HEK293 (cell line): Measurements from ENCODE around the gene IGFBP7.

Source experiments
- CTCF ChIA-PET: fragments of 350-600 bp; formaldehyde crosslinking; extraction: SDS; loops from one replicate; lab custom pipeline; 2021; ENCODE audit warnings: antibody characterized with exemption; lab: Yijun Ruan, JAX
- POLR2A ChIA-PET: fragments of 300-600 bp; formaldehyde crosslinking; extraction: SDS; loops from one replicate; lab custom pipeline; 2020; ENCODE audit warnings: antibody characterized with exemption, inconsistent platforms; lab: Yijun Ruan, JAX
- H3K27ac ChIP-seq: fragments of 200-500 bp; sonication (Bioruptor generic); 2 replicates; pipeline ENCODE4 v1.5.1; 2014; ENCODE audit warnings: low read depth, low read length, control low read depth, inconsistent platforms; ENCODE audit errors: extremely low read depth
- H3K36me3 ChIP-seq, 2 experiments: fragments of 200-500 bp in 1 of 2; sonication (Bioruptor generic) in 1 of 2; 1 replicate in 1 of 2; 2 replicates in 1 of 2; pipeline ENCODE4 v1.5.1; 2014 to 2017; ENCODE audit warnings: inconsistent platforms in 2 of 2, low read length in 2 of 2; ENCODE audit not compliant: control insufficient read depth in 2 of 2, insufficient read depth in 1 of 2
- H3K4me1 ChIP-seq: fragments of 200-500 bp; sonication (Bioruptor generic); 2 replicates; pipeline ENCODE4 v1.5.1; 2014; ENCODE audit warnings: mild to moderate bottlenecking, low read length, inconsistent platforms; ENCODE audit not compliant: control insufficient read depth, insufficient read depth
- H3K4me3 ChIP-seq: 2 replicates; pipeline ENCODE4 v1.5.1; 2011; ENCODE audit warnings: low read depth, mild to moderate bottlenecking, control low read depth, low read length, moderate library complexity
- H3K9me3 ChIP-seq: fragments of 200-500 bp; sonication (Bioruptor generic); 2 replicates; pipeline ENCODE4 v1.5.1; 2014; ENCODE audit warnings: low read depth, low read length, inconsistent platforms; ENCODE audit not compliant: control insufficient read depth, insufficient read depth
- FEZF1 ChIP-seq: fragments of 450-650 bp; formaldehyde crosslinking; IDR thresholded peaks from 2 replicates; pipeline ENCODE4 v1.5.1; 2016; ENCODE audit warnings: missing biosample characterization, missing genetic modification characterization
- GLI2 ChIP-seq: fragments of 450-650 bp; formaldehyde crosslinking; IDR thresholded peaks from 2 replicates; pipeline ENCODE4; 2017; ENCODE audit warnings: missing biosample characterization, missing genetic modification characterization, low read depth, borderline replicate concordance
- GLIS2 ChIP-seq: fragments of 450-650 bp; formaldehyde crosslinking; IDR thresholded peaks from 2 replicates; pipeline ENCODE4 v1.5.1; 2016; ENCODE audit warnings: missing biosample characterization, missing genetic modification characterization
- MZF1 ChIP-seq: fragments of 450-650 bp; formaldehyde crosslinking; IDR thresholded peaks from 2 replicates; pipeline ENCODE4 v1.5.1; 2017; ENCODE audit warnings: missing biosample characterization, missing genetic modification characterization, borderline replicate concordance
- SCRT1 ChIP-seq: fragments of 450-650 bp; formaldehyde crosslinking; IDR thresholded peaks from 2 replicates; pipeline ENCODE4 v1.5.1; 2016; ENCODE audit warnings: missing biosample characterization, missing genetic modification characterization, borderline replicate concordance
- SETDB1 ChIP-seq: IDR thresholded peaks from one replicate; pipeline ENCODE4 v1.6.1; 2017; ENCODE audit warnings: mild to moderate bottlenecking, low read length, moderate library complexity, mixed read lengths; ENCODE audit not compliant: insufficient read length
- TSHZ1 ChIP-seq: fragments of 450-650 bp; formaldehyde crosslinking; IDR thresholded peaks from 2 replicates; pipeline ENCODE4 v1.5.1; 2016; ENCODE audit warnings: missing biosample characterization, missing genetic modification characterization, borderline replicate concordance
- ZFP69B ChIP-seq: fragments of 450-650 bp; formaldehyde crosslinking; IDR thresholded peaks from 2 replicates; pipeline ENCODE4 v1.5.1; 2016; ENCODE audit warnings: missing biosample characterization, missing genetic modification characterization
- ZNF133 ChIP-seq: fragments of 450-650 bp; formaldehyde crosslinking; IDR thresholded peaks from 2 replicates; pipeline ENCODE4 v1.5.1; 2016; ENCODE audit warnings: missing biosample characterization, missing genetic modification characterization
- ZNF140 ChIP-seq: fragments of 450-650 bp; formaldehyde crosslinking; IDR thresholded peaks from 2 replicates; pipeline ENCODE4 v1.5.1; 2016; ENCODE audit warnings: missing biosample characterization, missing genetic modification characterization
- ZNF16 ChIP-seq: fragments of 450-650 bp; formaldehyde crosslinking; IDR thresholded peaks from 2 replicates; pipeline ENCODE4 v1.5.1; 2016; ENCODE audit warnings: low read depth, missing biosample characterization, missing genetic modification characterization
- ZNF18 ChIP-seq: fragments of 450-650 bp; formaldehyde crosslinking; IDR thresholded peaks from 2 replicates; pipeline ENCODE4 v1.5.1; 2016; ENCODE audit warnings: missing biosample characterization, missing genetic modification characterization
- ZNF239 ChIP-seq: fragments of 450-650 bp; formaldehyde crosslinking; IDR thresholded peaks from 2 replicates; pipeline ENCODE4 v1.5.1; 2016; ENCODE audit warnings: missing biosample characterization, missing genetic modification characterization
- ZNF335 ChIP-seq: fragments of 450-650 bp; formaldehyde crosslinking; conservative IDR thresholded peaks from 2 replicates; pipeline ENCODE4 v1.5.1; 2016; ENCODE audit warnings: missing biosample characterization, missing genetic modification characterization
- ZNF350 ChIP-seq: fragments of 450-650 bp; formaldehyde crosslinking; IDR thresholded peaks from 2 replicates; pipeline ENCODE4 v1.5.0; 2017; ENCODE audit warnings: missing biosample characterization, mild to moderate bottlenecking, missing genetic modification characterization
- ZNF449 ChIP-seq: fragments of 450-650 bp; formaldehyde crosslinking; IDR thresholded peaks from 2 replicates; pipeline ENCODE4 v1.5.1; 2017; ENCODE audit warnings: missing biosample characterization, mild to moderate bottlenecking, missing genetic modification characterization, moderate library complexity
- ZNF549 ChIP-seq: fragments of 450-650 bp; IDR thresholded peaks from 2 replicates; pipeline ENCODE4 v1.5.1; 2018; ENCODE audit warnings: missing biosample characterization, missing genetic modification characterization, mild to moderate bottlenecking, inconsistent platforms, moderate library complexity
- ZNF560 ChIP-seq: fragments of 450-650 bp; formaldehyde crosslinking; IDR thresholded peaks from 2 replicates; pipeline ENCODE4 v1.5.1; 2017; ENCODE audit warnings: missing biosample characterization, missing genetic modification characterization, borderline replicate concordance
- ZNF629 ChIP-seq: fragments of 450-650 bp; formaldehyde crosslinking; IDR thresholded peaks from 2 replicates; pipeline ENCODE4 v1.5.1; 2017; ENCODE audit warnings: missing biosample characterization, missing genetic modification characterization
- ZNF654 ChIP-seq: fragments of 450-650 bp; formaldehyde crosslinking; IDR thresholded peaks from 2 replicates; pipeline ENCODE4 v1.5.1; 2016; ENCODE audit warnings: low read depth, missing biosample characterization, missing genetic modification characterization
- ZNF670 ChIP-seq: fragments of 450-650 bp; formaldehyde crosslinking; IDR thresholded peaks from 2 replicates; pipeline ENCODE4 v1.5.1; 2016; ENCODE audit warnings: missing biosample characterization, missing genetic modification characterization, low read depth
- ZNF768 ChIP-seq: fragments of 450-650 bp; formaldehyde crosslinking; IDR thresholded peaks from 2 replicates; pipeline ENCODE4 v1.5.1; 2018; ENCODE audit warnings: missing biosample characterization, mild to moderate bottlenecking, missing genetic modification characterization

The IGFBP7 gene

DNA sequence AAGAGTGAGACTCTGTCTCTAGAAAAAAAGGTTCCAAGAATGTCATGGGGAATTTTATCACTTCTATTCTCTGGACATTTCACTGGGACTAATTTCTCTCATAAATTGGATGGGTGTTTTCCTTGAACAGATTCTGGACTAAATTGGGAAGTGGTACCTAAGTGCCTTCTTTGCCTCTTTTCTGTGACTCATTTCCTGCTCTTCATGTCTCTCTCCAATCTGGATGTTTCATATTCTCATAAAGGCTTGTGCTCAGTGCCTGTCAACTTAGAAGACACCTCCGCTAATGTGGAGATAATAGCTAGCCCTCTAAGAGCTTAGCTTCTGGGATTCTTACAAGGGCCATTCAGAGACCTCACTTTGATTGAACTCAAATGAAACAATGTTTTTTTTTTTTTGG, 38.0 kb upstream of the IGFBP7 start:
- Histone ChIP-seq H3K4me3 (no peak overlapping the region), H3K27ac (no peak overlapping the region), H3K36me3 (no peaks in the 10 kb centered on the region), H3K9me3 (no peaks in the 10 kb centered on the region), H3K4me1 (no peaks in the 10 kb centered on the region)
- no peak for TF ChIP-seq FEZF1 (tag by site-specific recombination)
- TF ChIP-seq SETDB1, result peak; percentile 27
- ChIA-PET CTCF (interaction anchor here (0.6 to 1.2 kb wide), 2 partner anchors 15 to 609 kb away, joined by 4 to 5 read pairs; no protein-coding TSS in a partner anchor), POLR2A (no interaction called here)

DNA sequence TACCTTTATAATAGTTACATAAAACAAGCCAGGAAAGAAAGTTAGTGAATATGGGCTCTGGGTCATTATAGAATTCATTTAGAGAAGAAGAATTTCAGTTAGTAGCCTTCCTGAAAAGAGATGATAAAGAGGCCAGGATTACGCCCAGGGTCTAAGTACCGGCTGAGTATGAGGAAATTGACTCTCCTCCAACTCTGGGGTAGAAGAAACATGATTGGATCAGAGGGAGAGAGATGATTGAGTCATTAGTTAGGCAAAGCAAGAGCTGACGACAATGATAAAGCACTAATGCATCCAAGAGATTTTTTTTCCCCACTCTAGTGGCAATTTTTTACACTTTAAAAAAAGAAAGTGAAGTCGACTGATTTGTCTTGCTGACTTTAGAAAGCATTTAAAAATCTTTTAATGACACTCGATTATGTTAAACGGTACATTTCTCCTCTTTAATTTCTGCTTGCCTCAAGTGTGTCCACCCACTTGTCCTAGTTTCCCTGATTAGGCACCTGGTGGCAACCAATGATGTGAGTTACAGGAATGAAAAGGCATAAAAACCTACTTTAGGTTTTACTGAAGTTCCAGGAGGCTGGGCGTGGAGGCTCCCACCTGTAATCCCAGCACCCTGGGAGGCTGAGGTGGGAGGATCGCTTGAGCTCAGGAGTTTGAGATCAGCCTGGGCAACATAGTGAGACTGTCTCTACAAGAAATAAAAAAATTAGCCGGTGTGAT, 37.3 kb upstream of the IGFBP7 start:
- Histone ChIP-seq H3K4me1 (no peaks in the 10 kb centered on the region), H3K36me3 (no peaks in the 10 kb centered on the region), H3K9me3 (no peaks in the 10 kb centered on the region), H3K4me3 (no peak overlapping the region), H3K27ac (no peak overlapping the region)
- POLR2A ChIA-PET, result no interaction called here
- CTCF ChIA-PET, result interaction anchor here (0.6 kb wide), 1 partner anchor 609 kb away, joined by 4 read pairs; no protein-coding TSS in a partner anchor
- TF ChIP-seq ZNF449 (tag by site-specific recombination) (no peak), ZNF140 (tag by site-specific recombination) (no peak), ZNF239 (tag by site-specific recombination) (no peak), ZNF549 (tag by site-specific recombination) (no peak), ZNF335 (no peak), MZF1 (tag by site-specific recombination) (no peak), ZNF654 (no peak), ZNF629 (no peak), SCRT1 (no peak), ZNF18 (tag by site-specific recombination) (no peak), ZNF350 (tag by site-specific recombination) (no peak), ZFP69B (tag by site-specific recombination) (no peak), ZNF133 (tag by site-specific recombination) (no peak), GLI2 (no peak), TSHZ1 (tag by site-specific recombination) (no peak), ZNF560 (no peak), ZNF16 (tag by site-specific recombination) (no peak), GLIS2 (no peak), ZNF768 (tag by site-specific recombination) (no peak), ZNF670 (tag by site-specific recombination) (no peak)
